ENCODE measurements around the gene MAML3. TPM values are rescaled to one million over a fixed set of nuclear protein-coding genes. Genes with fewer than 3 reads are reported as not detected.

MAML3 gene
- total RNA-seq, 4 donors from 2014 or later = 18.2 to 42.7 (median 28.6) TPM

DNA sequence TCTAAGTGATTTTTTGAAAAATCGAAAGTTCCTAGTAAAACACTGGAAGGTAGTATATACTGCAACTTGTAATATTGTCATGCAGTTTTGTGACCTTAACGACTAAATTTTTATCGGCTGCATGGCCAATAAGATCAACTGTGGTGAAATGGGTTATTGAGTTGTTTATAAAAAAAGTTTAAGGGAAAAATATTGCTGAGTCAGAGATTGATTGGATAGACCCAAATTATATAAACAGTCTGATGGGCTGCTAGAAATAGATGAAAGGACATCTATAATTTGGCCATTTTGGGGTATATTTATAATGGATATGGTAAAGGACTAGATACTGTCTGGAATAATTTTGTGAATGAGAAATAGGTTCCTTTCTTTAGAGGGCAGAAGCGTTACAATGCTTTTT, 432.2 kb downstream of the MAML3 start:
- H3K9me3 ChIP-seq = no peaks in the 10 kb centered on the region
- no peaks in the 10 kb centered on the region for H3K27me3 ChIP-seq
- no peak overlapping the region for H3K27ac ChIP-seq
- TF ChIP-seq POLR2AphosphoS5 (IDR thresholded peaks at IDR 0.05) (no peak), POLR2A (IDR thresholded peaks at IDR 0.05) (no peak), EP300 (IDR thresholded peaks at IDR 0.05) (no peak), CTCF (IDR thresholded peaks at IDR 0.05) (no peak)
- DNase-seq (ENCODE audit: low spot score in 2 of 2) = no peak
- H3K4me1 ChIP-seq = no peaks in the 10 kb centered on the region
- no peak overlapping the region for H3K4me3 ChIP-seq
- WGBS = 74% methylated on average over 4 of the region's 4 CpGs
- peaks cover 39% of the 10 kb centered on the region for H3K36me3 ChIP-seq

GRCh38 chr4:139720806-139721205, 433.2 kb downstream of the MAML3 start:
- no peak for TF ChIP-seq EP300 (IDR thresholded peaks at IDR 0.05)
- no peak for TF ChIP-seq POLR2A (IDR thresholded peaks at IDR 0.05)
- no peaks in the 10 kb centered on the region for H3K27me3 ChIP-seq
- H3K27ac ChIP-seq = no peak overlapping the region
- H3K4me1 ChIP-seq = no peaks in the 10 kb centered on the region
- no peak overlapping the region for H3K4me3 ChIP-seq
- H3K9me3 ChIP-seq = no peaks in the 10 kb centered on the region
- peaks cover 32% of the 10 kb centered on the region for H3K36me3 ChIP-seq
- WGBS = 90% methylated on average over 6 of the region's 6 CpGs
- no peak for DNase-seq (ENCODE audit: low spot score in 2 of 2)

DNA sequence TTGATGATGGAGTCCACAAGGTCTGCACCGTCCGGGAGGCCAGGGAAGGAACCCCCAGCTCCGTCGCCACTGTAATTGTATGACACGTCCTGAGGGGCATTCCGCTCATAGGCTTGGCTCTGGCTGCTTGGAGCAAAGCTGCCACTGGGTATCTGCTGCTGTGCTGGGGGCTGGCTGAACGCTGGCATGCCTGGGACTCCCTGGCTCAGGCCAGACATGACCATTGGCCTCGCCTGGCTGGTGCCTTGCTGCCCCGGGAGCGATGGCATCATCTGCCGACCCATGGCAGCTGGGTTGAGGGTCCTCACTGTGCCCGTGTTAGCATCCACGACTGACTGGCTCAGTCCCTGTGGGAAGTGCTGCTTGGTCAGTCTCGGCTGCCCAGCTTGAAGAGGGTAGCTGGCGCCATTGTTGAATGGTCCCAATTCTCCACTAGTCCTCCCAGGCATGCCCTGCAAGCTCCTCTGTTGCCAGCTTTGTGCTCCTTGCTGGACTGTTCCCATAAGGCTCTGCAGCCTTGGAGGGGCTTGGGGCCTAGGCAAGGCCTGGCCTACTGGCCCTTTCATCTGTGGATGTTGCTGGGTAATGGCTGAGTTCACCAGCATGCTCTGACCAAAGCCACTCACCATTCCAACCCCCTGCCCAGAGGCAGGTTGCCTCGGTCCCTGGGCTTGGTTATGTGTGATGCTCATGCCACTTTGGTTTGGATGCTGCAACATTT, 434.4 kb downstream of the MAML3 start:
- WGBS = 100% methylated on average over 5 of the region's 16 CpGs

GRCh38 chr4:139718833-139719232, 435.2 kb downstream of the MAML3 start:
- no peaks in the 10 kb centered on the region for H3K27me3 ChIP-seq
- TF ChIP-seq POLR2A (IDR thresholded peaks at IDR 0.05) (no peak), EP300 (IDR thresholded peaks at IDR 0.05) (no peak), CTCF (IDR thresholded peaks at IDR 0.05) (no peak), POLR2AphosphoS5 (IDR thresholded peaks at IDR 0.05) (no peak)
- WGBS = 92% methylated on average over 10 of the region's 10 CpGs
- H3K4me1 ChIP-seq = no peaks in the 10 kb centered on the region
- H3K4me3 ChIP-seq = no peak overlapping the region
- DNase-seq (ENCODE audit: low spot score in 2 of 2) = no peak
- no peaks in the 10 kb centered on the region for H3K9me3 ChIP-seq
- H3K27ac ChIP-seq = no peak overlapping the region
- H3K36me3 ChIP-seq = peaks cover 28% of the 10 kb centered on the region

More for the DNA sequence above, 434.4 kb downstream of the MAML3 start:
- H3K4me3 ChIP-seq = no peak overlapping the region
- TF ChIP-seq EP300 (IDR thresholded peaks at IDR 0.05) (no peak), POLR2AphosphoS5 (IDR thresholded peaks at IDR 0.05) (no peak), POLR2A (IDR thresholded peaks at IDR 0.05) (no peak), CTCF (IDR thresholded peaks at IDR 0.05) (no peak)
- H3K27me3 ChIP-seq = no peaks in the 10 kb centered on the region
- peaks cover 28% of the 10 kb centered on the region for H3K36me3 ChIP-seq
- H3K27ac ChIP-seq = no peak overlapping the region
- DNase-seq (ENCODE audit: low spot score in 2 of 2) = no peak
- H3K4me1 ChIP-seq = no peaks in the 10 kb centered on the region
- no peaks in the 10 kb centered on the region for H3K9me3 ChIP-seq

GRCh38 chr4:139718358-139718757, 435.6 kb downstream of the MAML3 start:
- TF ChIP-seq CTCF (IDR thresholded peaks at IDR 0.05) (no peak), POLR2A (IDR thresholded peaks at IDR 0.05) (no peak), EP300 (IDR thresholded peaks at IDR 0.05) (no peak), POLR2AphosphoS5 (IDR thresholded peaks at IDR 0.05) (no peak)

More at GRCh38 chr4:139718358-139718757, 435.6 kb downstream of the MAML3 start:
- no peaks in the 10 kb centered on the region for H3K27me3 ChIP-seq
- no peak overlapping the region for H3K4me3 ChIP-seq
- peaks cover 28% of the 10 kb centered on the region for H3K36me3 ChIP-seq
- H3K27ac ChIP-seq = no peak overlapping the region
- no peak for DNase-seq (ENCODE audit: low spot score in 2 of 2)
- WGBS = 78% methylated on average over 3 of the region's 6 CpGs
- no peaks in the 10 kb centered on the region for H3K4me1 ChIP-seq
- H3K9me3 ChIP-seq = no peaks in the 10 kb centered on the region

Data from suprapubic skin (tissue), 4 donors.